Measurements from ENCODE around the gene LGALS12. TPM values are rescaled to one million over a fixed set of nuclear protein-coding genes. Genes with fewer than 3 reads are reported as not detected.
A peak's percentile ranks its signal among the peaks of the same experiment; 100 is the strongest.

LGALS12 gene
- total RNA-seq, 1 donor from 2014 or later = 0.68 TPM

GRCh38 chr11:63556404-63557013, 50.6 kb downstream of the LGALS12 start:
- peaks cover 33% of the 10 kb centered on the region for H3K4me1 ChIP-seq
- TF ChIP-seq, protein P1, sequence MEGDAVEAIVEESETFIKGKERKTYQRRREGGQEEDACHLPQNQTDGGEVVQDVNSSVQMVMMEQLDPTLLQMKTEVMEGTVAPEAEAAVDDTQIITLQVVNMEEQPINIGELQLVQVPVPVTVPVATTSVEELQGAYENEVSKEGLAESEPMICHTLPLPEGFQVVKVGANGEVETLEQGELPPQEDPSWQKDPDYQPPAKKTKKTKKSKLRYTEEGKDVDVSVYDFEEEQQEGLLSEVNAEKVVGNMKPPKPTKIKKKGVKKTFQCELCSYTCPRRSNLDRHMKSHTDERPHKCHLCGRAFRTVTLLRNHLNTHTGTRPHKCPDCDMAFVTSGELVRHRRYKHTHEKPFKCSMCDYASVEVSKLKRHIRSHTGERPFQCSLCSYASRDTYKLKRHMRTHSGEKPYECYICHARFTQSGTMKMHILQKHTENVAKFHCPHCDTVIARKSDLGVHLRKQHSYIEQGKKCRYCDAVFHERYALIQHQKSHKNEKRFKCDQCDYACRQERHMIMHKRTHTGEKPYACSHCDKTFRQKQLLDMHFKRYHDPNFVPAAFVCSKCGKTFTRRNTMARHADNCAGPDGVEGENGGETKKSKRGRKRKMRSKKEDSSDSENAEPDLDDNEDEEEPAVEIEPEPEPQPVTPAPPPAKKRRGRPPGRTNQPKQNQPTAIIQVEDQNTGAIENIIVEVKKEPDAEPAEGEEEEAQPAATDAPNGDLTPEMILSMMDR (IDR thresholded peaks at IDR 0.05) = no peak
- no peak overlapping the region for H3K27ac ChIP-seq
- H3K9me3 ChIP-seq = no peaks in the 10 kb centered on the region
- intact Hi-C loops (cut with DNase I) = no loop called here
- H3K4me3 ChIP-seq = no peak overlapping the region
- no peak for DNase-seq
- H3K36me3 ChIP-seq = no peaks in the 10 kb centered on the region
- no peaks in the 10 kb centered on the region for H3K27me3 ChIP-seq (ENCODE audit: low read depth)
- ATAC-seq = no peak

DNA sequence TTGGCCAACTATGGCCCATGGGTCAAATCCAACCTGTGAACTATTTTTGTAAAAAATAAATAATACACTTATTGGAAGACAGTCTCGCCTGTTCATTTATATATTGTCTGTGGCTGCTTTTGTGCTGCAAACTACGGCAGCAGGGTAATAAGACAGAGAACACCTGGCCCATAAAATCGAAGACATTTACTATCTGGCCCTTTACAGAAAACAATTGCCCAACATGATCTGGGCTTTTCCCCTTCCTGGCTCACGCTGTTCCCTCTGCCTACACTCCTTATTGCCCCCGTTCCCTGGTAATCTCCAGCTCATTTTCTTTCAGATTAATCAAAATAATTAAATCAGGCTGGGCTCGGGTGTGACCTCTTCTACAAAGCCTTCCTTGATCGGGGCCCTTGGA, 51.7 kb downstream of the LGALS12 start:
- H3K27me3 ChIP-seq (ENCODE audit: low read depth) = no peaks in the 10 kb centered on the region
- DNase-seq (no peak), ATAC-seq (no peak)
- no peak overlapping the region for H3K4me3 ChIP-seq
- H3K4me1 ChIP-seq = peaks cover 33% of the 10 kb centered on the region
- TF ChIP-seq, protein P1 (IDR thresholded peaks at IDR 0.05) = no peak
- H3K27ac ChIP-seq = no peak overlapping the region
- intact Hi-C loops (cut with DNase I) = no loop called here
- H3K9me3 ChIP-seq = no peaks in the 10 kb centered on the region
- no peaks in the 10 kb centered on the region for H3K36me3 ChIP-seq

DNA sequence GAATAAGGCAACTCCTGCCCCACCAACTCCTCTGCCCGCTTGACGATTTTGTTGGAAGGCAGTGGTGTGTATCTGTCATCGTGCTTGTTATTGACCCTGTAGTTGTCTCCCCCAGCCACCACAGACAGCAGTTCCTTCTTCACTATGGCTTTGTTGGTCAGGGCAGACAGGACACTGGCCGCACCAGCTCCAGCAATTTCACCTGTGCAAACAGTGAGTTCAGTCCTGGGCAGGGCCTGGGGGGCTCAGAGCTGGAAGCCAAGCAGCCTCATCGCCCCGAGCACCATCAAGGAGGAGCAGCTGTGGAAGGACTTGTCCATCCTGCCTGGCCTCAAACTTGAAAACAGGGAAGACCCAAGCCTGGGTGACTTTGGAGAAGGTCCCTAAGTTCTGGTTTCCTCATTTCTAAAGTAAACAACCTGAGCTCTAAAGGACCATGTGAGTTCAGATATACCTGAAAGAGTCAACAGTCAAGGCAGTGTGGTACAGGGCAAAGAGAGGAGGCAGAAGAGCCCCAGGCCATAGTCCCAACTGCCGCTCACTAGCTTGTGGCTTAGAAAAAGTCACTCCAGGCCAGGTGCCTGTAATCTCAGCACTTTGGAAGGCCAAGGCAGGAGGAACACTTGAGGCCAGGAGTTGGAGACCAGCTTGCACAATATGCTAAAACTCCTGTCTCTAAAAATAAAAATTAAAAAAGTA, 52.7 kb downstream of the LGALS12 start:
- no peak for DNase-seq
- Histone ChIP-seq H3K27me3 (ENCODE audit: low read depth) (no peaks in the 10 kb centered on the region), H3K9me3 (no peaks in the 10 kb centered on the region), H3K36me3 (no peaks in the 10 kb centered on the region), H3K4me1 (peaks cover 27% of the 10 kb centered on the region), H3K27ac (peak overlapping the region; percentile 62), H3K4me3 (no peak overlapping the region)
- TF ChIP-seq, protein P1 (IDR thresholded peaks at IDR 0.05) = no peak
- peak in 1 of 2 donors; percentile 36 for ATAC-seq
- intact Hi-C loops (cut with DNase I) = no loop called here

DNA sequence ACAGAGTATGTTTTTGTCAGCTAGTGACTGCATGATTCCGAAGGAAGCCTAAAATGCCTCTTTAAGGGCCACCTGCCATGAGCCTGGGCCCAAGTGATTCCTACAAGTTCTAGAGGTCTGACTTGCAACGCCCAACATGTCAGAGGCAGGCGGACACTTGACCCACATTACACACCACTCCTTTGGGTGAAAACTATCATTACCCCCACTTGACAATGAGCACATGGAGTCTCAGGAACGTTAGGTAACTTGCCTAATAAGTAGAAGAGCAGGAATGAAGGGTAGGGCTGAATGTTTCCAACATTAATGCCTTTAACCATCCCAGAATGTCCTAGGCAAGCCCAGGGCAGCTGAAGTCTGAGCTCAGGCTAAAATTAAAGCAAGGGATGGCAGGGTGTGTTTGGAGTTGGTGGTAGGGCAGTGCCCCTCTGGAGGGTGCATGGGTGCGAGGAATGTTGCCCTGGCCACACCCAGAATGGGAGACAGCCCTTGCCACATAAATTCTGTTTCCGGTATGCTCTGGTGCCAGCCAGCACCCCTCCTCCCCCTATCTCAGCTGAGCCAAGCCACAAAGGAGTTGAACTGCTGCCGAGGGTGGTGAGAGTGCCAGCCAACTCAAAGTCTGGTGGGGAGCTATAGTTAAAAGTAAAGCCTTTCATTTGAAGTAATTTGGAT, 54.8 kb downstream of the LGALS12 start:
- intact Hi-C loops (cut with DNase I) = no loop called here
- H3K4me3 ChIP-seq = no peak overlapping the region
- H3K36me3 ChIP-seq = no peaks in the 10 kb centered on the region
- peak; percentile 83 for DNase-seq
- no peaks in the 10 kb centered on the region for H3K9me3 ChIP-seq
- ATAC-seq = peak; percentile 90 to 93
- peaks cover 31% of the 10 kb centered on the region for H3K4me1 ChIP-seq
- peak overlapping the region; percentile 82 for H3K27ac ChIP-seq
- TF ChIP-seq, protein P1 (IDR thresholded peaks at IDR 0.05) = no peak
- no peaks in the 10 kb centered on the region for H3K27me3 ChIP-seq (ENCODE audit: low read depth)

DNA sequence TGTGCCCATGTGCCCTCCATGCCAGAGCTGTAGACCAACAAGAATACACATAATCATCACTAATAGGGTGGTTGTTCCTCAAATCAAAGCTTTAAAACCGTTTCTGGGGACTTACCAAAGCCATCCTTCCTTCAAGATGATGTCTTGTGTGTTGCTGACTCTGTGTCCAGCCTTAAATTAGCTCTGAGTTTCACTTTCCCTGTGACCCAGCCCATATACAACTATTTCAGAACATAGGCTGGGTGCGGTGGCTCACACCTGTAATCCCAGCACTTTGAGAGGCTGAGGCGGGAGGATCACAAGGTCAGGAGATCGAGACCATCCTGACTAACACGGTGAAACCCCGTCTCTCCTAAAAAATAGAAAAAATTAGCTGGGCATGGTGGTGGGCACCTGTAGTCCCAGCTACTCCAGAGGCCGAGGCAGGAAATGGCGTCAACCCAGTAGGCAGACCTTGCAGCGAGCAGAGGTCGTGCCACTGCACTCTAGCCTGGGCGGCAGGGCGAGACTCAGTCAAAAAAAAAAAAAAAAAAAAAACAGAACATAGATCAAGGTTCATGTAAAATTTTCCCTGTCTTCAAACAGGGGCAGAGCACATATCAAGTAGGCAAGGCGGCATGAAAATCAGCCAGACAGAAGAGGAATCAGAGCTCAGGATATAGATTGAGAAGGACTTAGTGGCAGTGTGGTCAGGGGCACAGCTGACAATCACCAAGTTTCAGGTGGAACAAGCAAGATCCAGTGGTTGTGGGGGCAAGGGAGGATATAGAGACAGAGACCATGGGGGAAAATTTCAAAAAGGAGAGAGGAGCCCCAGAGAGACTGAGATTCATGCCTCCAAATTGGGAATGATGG, 57.5 kb downstream of the LGALS12 start, which contains the start of gene PLAAT2:
Gene PLAAT2, minus strand, starts transcription at position 179 of the 855 bp plus-strand sequence. Its CDS starts 55 bp downstream, at position 124.
- H3K27me3 ChIP-seq (ENCODE audit: low read depth) = no peaks in the 10 kb centered on the region
- intact Hi-C loops (cut with DNase I) = no loop called here
- no peak within 1 kb of the TSS for H3K4me3 ChIP-seq
- TF ChIP-seq, protein P1 (IDR thresholded peaks at IDR 0.05) = no peak
- no peaks in the 10 kb centered on the region for H3K9me3 ChIP-seq
- no peaks in the 10 kb centered on the region for H3K36me3 ChIP-seq
- DNase-seq (no peak), ATAC-seq (no peak)
- H3K27ac ChIP-seq = peak within 1 kb of the TSS; percentile 76
- H3K4me1 ChIP-seq = peaks cover 42% of the 10 kb centered on the region

All from lower lobe of right lung (tissue), 2 donors.